ENCODE data around the gene KDM5B. TPM values are rescaled to one million over a fixed set of nuclear protein-coding genes. Genes with fewer than 3 reads are reported as not detected.

Gene KDM5B
- total and polyA plus RNA-seq, 9 of the 15 experiments (the other 6 are each of a cell fraction or from before 2014, with no cell fraction given), result 15.4 to 90.6 (median 57.1) TPM

GRCh38 chr1:202811296-202812175, 3.3 kb upstream of the KDM5B start (continued):
- TF ChIP-seq, protein P1, sequence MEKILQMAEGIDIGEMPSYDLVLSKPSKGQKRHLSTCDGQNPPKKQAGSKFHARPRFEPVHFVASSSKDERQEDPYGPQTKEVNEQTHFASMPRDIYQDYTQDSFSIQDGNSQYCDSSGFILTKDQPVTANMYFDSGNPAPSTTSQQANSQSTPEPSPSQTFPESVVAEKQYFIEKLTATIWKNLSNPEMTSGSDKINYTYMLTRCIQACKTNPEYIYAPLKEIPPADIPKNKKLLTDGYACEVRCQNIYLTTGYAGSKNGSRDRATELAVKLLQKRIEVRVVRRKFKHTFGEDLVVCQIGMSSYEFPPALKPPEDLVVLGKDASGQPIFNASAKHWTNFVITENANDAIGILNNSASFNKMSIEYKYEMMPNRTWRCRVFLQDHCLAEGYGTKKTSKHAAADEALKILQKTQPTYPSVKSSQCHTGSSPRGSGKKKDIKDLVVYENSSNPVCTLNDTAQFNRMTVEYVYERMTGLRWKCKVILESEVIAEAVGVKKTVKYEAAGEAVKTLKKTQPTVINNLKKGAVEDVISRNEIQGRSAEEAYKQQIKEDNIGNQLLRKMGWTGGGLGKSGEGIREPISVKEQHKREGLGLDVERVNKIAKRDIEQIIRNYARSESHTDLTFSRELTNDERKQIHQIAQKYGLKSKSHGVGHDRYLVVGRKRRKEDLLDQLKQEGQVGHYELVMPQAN (IDR thresholded peaks at IDR 0.05; ENCODE audit: borderline replicate concordance), result no peak; the same call in 1 of the 2 replicates
- TF ChIP-seq ZFP1 (CRISPR knock-in tag; IDR thresholded peaks at IDR 0.05) (no peak), E4F1 (CRISPR knock-in tag; IDR thresholded peaks at IDR 0.05; ENCODE audit: borderline replicate concordance) (no peak), ZNF140 (CRISPR knock-in tag; IDR thresholded peaks at IDR 0.05) (no peak), ZNF408 (CRISPR knock-in tag; IDR thresholded peaks at IDR 0.05; ENCODE audit: low read depth) (no peak), NR4A1 (CRISPR knock-in tag; IDR thresholded peaks at IDR 0.05) (no peak), NR4A1 (tag; IDR thresholded peaks at IDR 0.05) (no peak), CREM (IDR thresholded peaks at IDR 0.05; ENCODE audit: low read depth) (no peak), ARHGAP35 (IDR thresholded peaks at IDR 0.05; ENCODE audit: partially characterized antibody) (no peak), ZNF644 (tag; IDR thresholded peaks at IDR 0.05; ENCODE audit: low read depth) (no peak), ZNF436 (CRISPR knock-in tag; IDR thresholded peaks at IDR 0.05) (no peak), ZFPM2 (CRISPR knock-in tag; IDR thresholded peaks at IDR 0.05) (no peak), XRCC5 (IDR thresholded peaks at IDR 0.05; ENCODE audit: low read depth, low read length) (no peak), NONO (IDR thresholded peaks at IDR 0.05; ENCODE audit: low read depth in 2 of 2, low read length in 1 of 2) (no peak), ZNF175 (CRISPR knock-in tag; IDR thresholded peaks at IDR 0.05; ENCODE audit: low read depth) (no peak), SMARCC2 (IDR thresholded peaks at IDR 0.05; ENCODE audit: low read depth) (no peak), PCBP1 (IDR thresholded peaks at IDR 0.05; ENCODE audit: low read depth, low read length, poor library complexity, severe bottlenecking) (no peak), ZFP36 (IDR thresholded peaks at IDR 0.05; ENCODE audit: low read depth, low read length, partially characterized antibody) (no peak), SLC30A9 (CRISPR knock-in tag; IDR thresholded peaks at IDR 0.05) (no peak), TRIM24 (IDR thresholded peaks at IDR 0.05) (no peak), XRCC4 (IDR thresholded peaks at IDR 0.05; ENCODE audit: extremely low read depth, insufficient read depth, insufficient read length) (no peak), HMG20A (CRISPR knock-in tag; conservative IDR thresholded peaks at IDR 0.05) (no peak), ZNF354B (CRISPR knock-in tag; IDR thresholded peaks at IDR 0.05) (no peak)
- TF ChIP-seq, protein P2, sequence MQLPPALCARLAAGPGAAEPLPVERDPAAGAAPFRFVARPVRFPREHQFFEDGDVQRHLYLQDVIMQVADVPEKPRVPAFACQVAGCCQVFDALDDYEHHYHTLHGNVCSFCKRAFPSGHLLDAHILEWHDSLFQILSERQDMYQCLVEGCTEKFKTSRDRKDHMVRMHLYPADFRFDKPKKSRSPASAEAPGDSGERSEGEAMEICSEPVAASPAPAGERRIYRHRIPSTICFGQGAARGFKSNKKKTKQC (CRISPR knock-in tag; IDR thresholded peaks at IDR 0.05), result 0 out of 2 replicates have a peak, but pooled peaks have one; percentile 2

Data from K562 (cell line).